CD4-positive, CD25-positive, alpha-beta regulatory T cell (primary cell): ENCODE measurements around the gene FBXO36. TPM values are rescaled to one million over a fixed set of nuclear protein-coding genes. Genes with fewer than 3 reads are reported as not detected.
A peak's percentile ranks its signal among the peaks of the same experiment; 100 is the strongest.

Source experiments
- ATAC-seq, 2 donors: fragments of 150-1000 bp; cut with Tn5 transposase; one replicate each; pipeline ENCODE4 v1.10.0; 2021; ENCODE audit warnings: low read depth in 2 of 2, moderate number of reproducible peaks in 2 of 2, moderate library complexity in 1 of 2
- DNase-seq, 3 donors: peaks; one replicate each; pipeline versions ENCODE4 v3.0.0 to v3.0.0-alpha.2; 2012 to 2022; ENCODE audit warnings: mixed read lengths in 1 of 3
- H3K27ac ChIP-seq: one replicate; pipeline ENCODE4 v1.7.0; 2013; ENCODE audit warnings: mild to moderate bottlenecking, low read length; ENCODE audit not compliant: insufficient read depth, poor library complexity, severe bottlenecking
- H3K27me3 ChIP-seq: one replicate; pipeline ENCODE4 v1.7.0; 2013; ENCODE audit warnings: low read length; ENCODE audit not compliant: control insufficient read depth, insufficient read depth
- H3K36me3 ChIP-seq: one replicate; pipeline ENCODE4 v1.7.0; 2013; ENCODE audit warnings: mild to moderate bottlenecking, low read length, moderate library complexity; ENCODE audit not compliant: control insufficient read depth, insufficient read depth
- H3K4me1 ChIP-seq: 2 replicates; pipeline ENCODE4 v1.7.0; 2013; ENCODE audit warnings: mild to moderate bottlenecking, low read length; ENCODE audit not compliant: insufficient read depth, control insufficient read depth, poor library complexity, severe bottlenecking
- H3K4me3 ChIP-seq: one replicate; pipeline ENCODE4 v1.7.0; 2013; ENCODE audit warnings: low read depth, mild to moderate bottlenecking, low read length, moderate library complexity
- H3K9me3 ChIP-seq, 2 experiments: 1 replicate in 1 of 2; 2 replicates in 1 of 2; pipeline ENCODE4 v1.7.0; 2013; ENCODE audit warnings: low read length in 2 of 2, mild to moderate bottlenecking in 1 of 2, moderate library complexity in 1 of 2; ENCODE audit not compliant: control insufficient read depth in 2 of 2
- H3K27ac Mint-ChIP-seq, 3 donors: one replicate each; pipeline ENCODE4 v1.8.0; 2020 to 2022; ENCODE audit warnings: mild to moderate bottlenecking in 3 of 3, mixed read lengths in 3 of 3, moderate library complexity in 2 of 3
- H3K27me3 Mint-ChIP-seq: one replicate; pipeline ENCODE4 v1.8.0; 2022; ENCODE audit warnings: mild to moderate bottlenecking, mixed read lengths
- H3K36me3 Mint-ChIP-seq: one replicate; pipeline ENCODE4 v1.8.0; 2020; ENCODE audit warnings: mixed read lengths
- H3K4me1 Mint-ChIP-seq, 4 donors: one replicate each; pipeline ENCODE4 v1.8.0; 2020 to 2022; ENCODE audit warnings: mixed read lengths in 4 of 4, mild to moderate bottlenecking in 1 of 4
- H3K4me3 Mint-ChIP-seq, 4 donors: one replicate each; pipeline ENCODE4 v1.8.0; 2020 to 2022; ENCODE audit warnings: mild to moderate bottlenecking in 4 of 4, mixed read lengths in 4 of 4, moderate library complexity in 3 of 4
- H3K9me3 Mint-ChIP-seq, 7 donors: one replicate each; pipeline ENCODE4 v1.8.0; 2020 to 2022; ENCODE audit warnings: mixed read lengths in 7 of 7, mild to moderate bottlenecking in 3 of 7, moderate library complexity in 2 of 7
- polyA plus RNA-seq, 4 donors: library from polyadenylated mRNA; unstranded; fragments of 300-500 nt; fragmentation: Illumina TruSeq; gene quantifications; one replicate each; pipeline ENCODE4 v1.2.3, GENCODE V29; 2021
- total RNA-seq: library from RNA; stranded (reverse); gene quantifications from one replicate; pipeline ENCODE4 v1.2.3, GENCODE V29; 2022

FBXO36 gene
- total and polyA plus RNA-seq, 5 donors from 2014 or later: 0.72 to 1.3 (median 1.0) TPM

GRCh38 chr2:229882583-229882982, 39.7 kb upstream of the FBXO36 start:
- DNase-seq (no peak), ATAC-seq (no peak)
- Histone ChIP-seq H3K4me3 (no peak overlapping the region), H3K9me3 (no peaks in the 10 kb centered on the region), H3K27ac (peak overlapping the region; percentile 17), H3K4me1 (peaks cover 15% of the 10 kb centered on the region), H3K36me3 (peaks cover 15% of the 10 kb centered on the region), H3K27me3 (no peaks in the 10 kb centered on the region)
- Mint-ChIP-seq H3K4me1 (peaks cover 33 to 57% (median 48%) of the 10 kb centered on the region in 4 donors), H3K36me3 (peaks cover 24% of the 10 kb centered on the region), H3K27ac (peak overlapping the region; percentile 30 to 66 (median 48)), H3K9me3 (peaks cover 0 to 1% (median 0%) of the 10 kb centered on the region in 7 donors), H3K27me3 (no peaks in the 10 kb centered on the region), H3K4me3 (peak overlapping the region in 1 of 4 donors; percentile 2)

- peaks cover 23% of the 10 kb centered on the region for H3K4me1 ChIP-seq
- peak in 2 of 3 donors; percentile 11 to 14 for DNase-seq
- Mint-ChIP-seq H3K4me3 (no peak overlapping the region), H3K4me1 (peaks cover 49 to 78% (median 60%) of the 10 kb centered on the region in 4 donors), H3K27me3 (no peaks in the 10 kb centered on the region), H3K27ac (peak overlapping the region; percentile 18 to 74 (median 21)), H3K9me3 (no peaks in the 10 kb centered on the region), H3K36me3 (peaks cover 12% of the 10 kb centered on the region)
- no peak for ATAC-seq
- H3K9me3 ChIP-seq: no peaks in the 10 kb centered on the region
- H3K4me3 ChIP-seq: peak overlapping the region; percentile 2
- no peaks in the 10 kb centered on the region for H3K27me3 ChIP-seq
- H3K36me3 ChIP-seq: no peaks in the 10 kb centered on the region
- no peak overlapping the region for H3K27ac ChIP-seq
Observed at GRCh38 chr2:229884775-229885699, 37.3 kb upstream of the FBXO36 start.

- peaks cover 20% of the 10 kb centered on the region for H3K4me1 ChIP-seq
- peaks cover 40 to 72% (median 55%) of the 10 kb centered on the region in 4 donors for H3K4me1 Mint-ChIP-seq
- H3K4me3 ChIP-seq: no peak overlapping the region
- peak overlapping the region in 2 of 3 donors; percentile 57 to 86 for H3K27ac Mint-ChIP-seq
- H3K9me3 Mint-ChIP-seq: no peaks in the 10 kb centered on the region
- peaks cover 3% of the 10 kb centered on the region for H3K36me3 Mint-ChIP-seq
- ATAC-seq (no peak), DNase-seq (no peak)
- H3K36me3 ChIP-seq: peaks cover 5% of the 10 kb centered on the region
- no peak overlapping the region for H3K4me3 Mint-ChIP-seq
- H3K27ac ChIP-seq: no peak overlapping the region
- H3K27me3 Mint-ChIP-seq: no peaks in the 10 kb centered on the region
- no peaks in the 10 kb centered on the region for H3K9me3 ChIP-seq
- H3K27me3 ChIP-seq: no peaks in the 10 kb centered on the region
Observed at GRCh38 chr2:229887441-229887840, 34.9 kb upstream of the FBXO36 start.

- H3K4me3 ChIP-seq: no peak overlapping the region
- no peaks in the 10 kb centered on the region for H3K27me3 Mint-ChIP-seq
- H3K9me3 Mint-ChIP-seq: no peaks in the 10 kb centered on the region
- no peak for ATAC-seq
- H3K27ac ChIP-seq: no peak overlapping the region
- H3K36me3 ChIP-seq: peaks cover 5% of the 10 kb centered on the region
- H3K36me3 Mint-ChIP-seq: peaks cover 6% of the 10 kb centered on the region
- peak overlapping the region in 2 of 4 donors; percentile 17 to 54 for H3K4me3 Mint-ChIP-seq
- H3K9me3 ChIP-seq: no peaks in the 10 kb centered on the region
- H3K4me1 ChIP-seq: peaks cover 18% of the 10 kb centered on the region
- H3K27ac Mint-ChIP-seq: peak overlapping the region in 1 of 3 donors; percentile 79
- peaks cover 38 to 70% (median 51%) of the 10 kb centered on the region in 4 donors for H3K4me1 Mint-ChIP-seq
- H3K27me3 ChIP-seq: no peaks in the 10 kb centered on the region
- DNase-seq: no peak
Observed at GRCh38 chr2:229888031-229888430, 34.3 kb upstream of the FBXO36 start.

- Mint-ChIP-seq H3K27ac (peak overlapping the region in 2 of 3 donors; percentile 5 to 57), H3K9me3 (no peaks in the 10 kb centered on the region)
- peaks cover 5% of the 10 kb centered on the region for H3K36me3 ChIP-seq
Observed at GRCh38 chr2:229889023-229889422, 33.3 kb upstream of the FBXO36 start.

GRCh38 chr2:229896857-229897256, 25.4 kb upstream of the FBXO36 start:
- H3K27ac ChIP-seq: peak overlapping the region; percentile 31
- H3K9me3 ChIP-seq: no peaks in the 10 kb centered on the region
- Mint-ChIP-seq H3K27me3 (no peaks in the 10 kb centered on the region), H3K4me3 (peak overlapping the region in 2 of 4 donors; percentile 3 to 61), H3K9me3 (no peaks in the 10 kb centered on the region), H3K36me3 (peaks cover 18% of the 10 kb centered on the region), H3K27ac (peak overlapping the region; percentile 31 to 76 (median 39)), H3K4me1 (peaks cover 42 to 85% (median 48%) of the 10 kb centered on the region in 4 donors)
- DNase-seq: peak in 2 of 3 donors; percentile 21 to 48
- peaks cover 5% of the 10 kb centered on the region for H3K36me3 ChIP-seq
- peaks cover 41% of the 10 kb centered on the region for H3K4me1 ChIP-seq
- H3K4me3 ChIP-seq: peak overlapping the region; percentile 61
- peak; percentile 77 to 82 for ATAC-seq
- no peaks in the 10 kb centered on the region for H3K27me3 ChIP-seq

More at GRCh38 chr2:229889023-229889422, 33.3 kb upstream of the FBXO36 start:
- H3K4me1 Mint-ChIP-seq: peaks cover 39 to 70% (median 48%) of the 10 kb centered on the region in 4 donors
- no peak overlapping the region for H3K4me3 Mint-ChIP-seq
- ATAC-seq: no peak
- no peaks in the 10 kb centered on the region for H3K27me3 ChIP-seq
- DNase-seq: no peak
- no peaks in the 10 kb centered on the region for H3K9me3 ChIP-seq
- H3K27ac ChIP-seq: no peak overlapping the region
- H3K4me3 ChIP-seq: no peak overlapping the region
- no peaks in the 10 kb centered on the region for H3K27me3 Mint-ChIP-seq
- H3K36me3 Mint-ChIP-seq: peaks cover 13% of the 10 kb centered on the region
- H3K4me1 ChIP-seq: peaks cover 18% of the 10 kb centered on the region

GRCh38 chr2:229899604-229900003, 22.7 kb upstream of the FBXO36 start:
- H3K4me3 ChIP-seq: no peak overlapping the region
- Mint-ChIP-seq H3K4me1 (peaks cover 27 to 85% (median 56%) of the 10 kb centered on the region in 4 donors), H3K27ac (peak overlapping the region in 2 of 3 donors; percentile 39 to 43), H3K27me3 (no peaks in the 10 kb centered on the region), H3K9me3 (no peaks in the 10 kb centered on the region), H3K36me3 (peaks cover 21% of the 10 kb centered on the region), H3K4me3 (peak overlapping the region; percentile 6 to 59 (median 42))
- DNase-seq (no peak), ATAC-seq (no peak)
- no peak overlapping the region for H3K27ac ChIP-seq
- peaks cover 10% of the 10 kb centered on the region for H3K36me3 ChIP-seq
- H3K27me3 ChIP-seq: no peaks in the 10 kb centered on the region
- no peaks in the 10 kb centered on the region for H3K9me3 ChIP-seq
- peaks cover 41% of the 10 kb centered on the region for H3K4me1 ChIP-seq
